Vagina (tissue), 2 donors: ENCODE data around the gene C22orf39. TPM values are rescaled to one million over a fixed set of nuclear protein-coding genes. Genes with fewer than 3 reads are reported as not detected.

Experiments
- DNase-seq, 2 donors: peaks; one replicate each; pipeline ENCODE4 v3.0.0-alpha.2; 2017; ENCODE audit errors: extremely low spot score in 2 of 2
- H3K27ac ChIP-seq: fragments of 200-600 bp; sonication (generic); one replicate; pipeline ENCODE4 v1.5.1; 2019
- H3K27me3 ChIP-seq: fragments of 200-600 bp; sonication (generic); one replicate; pipeline ENCODE4 v1.5.1; 2019
- H3K36me3 ChIP-seq, 2 donors: fragments of 200-600 bp; sonication (generic); one replicate each; pipeline ENCODE4 v1.5.1; 2017 to 2019
- H3K4me1 ChIP-seq: fragments of 200-600 bp; sonication (generic); one replicate; pipeline ENCODE4 v1.5.1; 2019
- H3K4me3 ChIP-seq, 2 donors: fragments of 200-600 bp; sonication (generic); 1 replicate in 1 of 2; 2 replicates in 1 of 2; pipeline ENCODE4 v1.5.1; 2016 to 2019
- H3K9me3 ChIP-seq: fragments of 200-600 bp; sonication (generic); one replicate; pipeline ENCODE4 v1.5.1; 2019
- POLR2A ChIP-seq, 2 donors: fragments of 450-650 bp; IDR thresholded peaks; one replicate each; pipeline ENCODE4 v1.6.1; 2017; ENCODE audit warnings: antibody characterized with exemption in 2 of 2, mild to moderate bottlenecking in 2 of 2, moderate library complexity in 2 of 2
- POLR2AphosphoS5 ChIP-seq, 2 donors: sonication (generic); formaldehyde crosslinking; IDR thresholded peaks; one replicate each; pipeline ENCODE4 v1.9.0; 2017; ENCODE audit warnings: antibody characterized with exemption in 2 of 2, mild to moderate bottlenecking in 2 of 2, low read depth in 1 of 2; ENCODE audit not compliant: insufficient read depth in 1 of 2
- intact Hi-C: fragments of 100-400 bp; cut with DNase I; formaldehyde crosslinking; loops from one replicate; pipeline ENCODE4 v1.15.1; 2023
- total RNA-seq: library from RNA; depleted of rRNA; stranded (reverse); fragments of >200 nt; gene quantifications from one replicate; pipeline ENCODE4 v1.2.3, GENCODE V29; 2016
- TF ChIP-seq, protein P1 (sequence below), 3 experiments: fragments of 450-650 bp in 2 of 3; fragments of 200-600 bp in 1 of 3; sonication (generic) in 1 of 3; IDR thresholded peaks; one replicate each; pipeline ENCODE4 v1.5.1; 2017 to 2019; ENCODE audit warnings: antibody characterized with exemption in 3 of 3, mild to moderate bottlenecking in 2 of 3, moderate library complexity in 2 of 3

The C22orf39 gene
- total RNA-seq, 1 donor from 2014 or later = 46.9 TPM

DNA sequence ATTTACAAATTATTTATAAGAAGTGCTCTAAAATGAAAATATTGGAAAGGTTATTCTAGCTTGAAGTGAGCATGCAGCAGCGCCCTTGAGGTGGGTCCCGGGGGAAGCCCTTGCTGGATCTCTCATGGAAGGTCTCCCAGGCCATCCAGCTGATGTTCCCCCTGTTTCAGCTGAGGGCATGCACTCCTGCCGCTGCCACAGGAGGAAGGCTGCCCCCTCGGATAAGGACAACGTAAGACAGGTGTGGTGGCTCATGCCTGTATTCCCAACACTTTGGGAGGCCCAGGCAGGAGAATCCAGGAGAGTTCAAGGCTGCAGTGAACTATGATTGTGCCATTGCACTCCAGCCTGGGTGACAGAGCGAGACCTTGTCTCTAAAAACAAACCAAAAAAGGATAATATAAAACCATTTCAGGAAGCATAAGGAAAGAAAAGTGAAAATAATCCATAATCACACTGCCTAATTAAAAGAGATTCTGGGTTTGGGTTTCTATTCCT lies 47.2 kb upstream of the C22orf39 start:
- Histone ChIP-seq H3K27me3 (no peaks in the 10 kb centered on the region), H3K4me3 (no peak overlapping the region), H3K4me1 (no peaks in the 10 kb centered on the region), H3K9me3 (no peaks in the 10 kb centered on the region), H3K27ac (no peak overlapping the region), H3K36me3 (no peaks in the 10 kb centered on the region)
- intact Hi-C loops = no loop called here
- TF ChIP-seq POLR2AphosphoS5 (IDR thresholded peaks at IDR 0.05; ENCODE audit: insufficient read depth in 1 of 2, low read depth in 1 of 2) = no peak
- no peak for TF ChIP-seq POLR2A (IDR thresholded peaks at IDR 0.05)
- TF ChIP-seq, protein P1, sequence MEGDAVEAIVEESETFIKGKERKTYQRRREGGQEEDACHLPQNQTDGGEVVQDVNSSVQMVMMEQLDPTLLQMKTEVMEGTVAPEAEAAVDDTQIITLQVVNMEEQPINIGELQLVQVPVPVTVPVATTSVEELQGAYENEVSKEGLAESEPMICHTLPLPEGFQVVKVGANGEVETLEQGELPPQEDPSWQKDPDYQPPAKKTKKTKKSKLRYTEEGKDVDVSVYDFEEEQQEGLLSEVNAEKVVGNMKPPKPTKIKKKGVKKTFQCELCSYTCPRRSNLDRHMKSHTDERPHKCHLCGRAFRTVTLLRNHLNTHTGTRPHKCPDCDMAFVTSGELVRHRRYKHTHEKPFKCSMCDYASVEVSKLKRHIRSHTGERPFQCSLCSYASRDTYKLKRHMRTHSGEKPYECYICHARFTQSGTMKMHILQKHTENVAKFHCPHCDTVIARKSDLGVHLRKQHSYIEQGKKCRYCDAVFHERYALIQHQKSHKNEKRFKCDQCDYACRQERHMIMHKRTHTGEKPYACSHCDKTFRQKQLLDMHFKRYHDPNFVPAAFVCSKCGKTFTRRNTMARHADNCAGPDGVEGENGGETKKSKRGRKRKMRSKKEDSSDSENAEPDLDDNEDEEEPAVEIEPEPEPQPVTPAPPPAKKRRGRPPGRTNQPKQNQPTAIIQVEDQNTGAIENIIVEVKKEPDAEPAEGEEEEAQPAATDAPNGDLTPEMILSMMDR (IDR thresholded peaks at IDR 0.05) = no peak
- DNase-seq = no peak

DNA sequence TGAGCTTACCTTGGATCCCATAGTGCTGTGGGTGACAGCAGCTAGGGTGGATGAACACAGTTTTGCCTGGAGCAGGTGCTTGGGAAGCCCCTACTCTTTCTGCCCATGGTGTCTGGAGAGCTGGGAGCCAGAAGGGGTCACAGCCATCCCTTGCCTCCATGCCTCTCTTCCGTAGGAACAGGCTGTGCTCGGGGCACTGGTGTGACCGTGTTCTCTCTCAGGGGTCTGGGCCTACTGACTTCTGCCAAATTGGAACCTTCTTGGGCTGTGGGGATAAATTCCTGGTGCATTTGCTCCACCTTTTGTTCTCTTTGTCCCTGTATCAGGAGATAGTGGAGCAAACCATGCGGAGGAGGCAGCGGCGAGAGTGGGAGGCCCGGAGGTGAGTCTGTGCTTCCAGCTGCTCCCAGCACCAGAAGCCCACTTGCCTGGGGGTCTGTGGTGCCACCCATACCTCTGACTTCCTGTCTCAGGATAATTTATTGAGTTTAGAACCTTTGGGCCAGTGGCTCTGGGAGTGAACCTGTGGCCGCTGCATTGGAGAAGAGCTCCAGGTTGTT lies 46.6 kb upstream of the C22orf39 start:
- H3K36me3 ChIP-seq = no peaks in the 10 kb centered on the region
- no peaks in the 10 kb centered on the region for H3K27me3 ChIP-seq
- intact Hi-C loops = no loop called here
- DNase-seq = no peak
- H3K27ac ChIP-seq = no peak overlapping the region
- TF ChIP-seq POLR2AphosphoS5 (IDR thresholded peaks at IDR 0.05; ENCODE audit: insufficient read depth in 1 of 2, low read depth in 1 of 2) = no peak
- TF ChIP-seq, protein P1 (IDR thresholded peaks at IDR 0.05) = no peak
- no peak for TF ChIP-seq POLR2A (IDR thresholded peaks at IDR 0.05)
- no peaks in the 10 kb centered on the region for H3K9me3 ChIP-seq
- H3K4me1 ChIP-seq = peaks cover 2% of the 10 kb centered on the region
- no peak overlapping the region for H3K4me3 ChIP-seq

GRCh38 chr22:19492504-19493174 lies 45.1 kb upstream of the C22orf39 start:
- intact Hi-C loops = no loop called here
- Histone ChIP-seq H3K27ac (no peak overlapping the region), H3K9me3 (no peaks in the 10 kb centered on the region), H3K36me3 (no peaks in the 10 kb centered on the region), H3K4me1 (peaks cover 4% of the 10 kb centered on the region), H3K27me3 (no peaks in the 10 kb centered on the region), H3K4me3 (no peak overlapping the region)
- TF ChIP-seq POLR2AphosphoS5 (IDR thresholded peaks at IDR 0.05; ENCODE audit: insufficient read depth in 1 of 2, low read depth in 1 of 2) (no peak), POLR2A (IDR thresholded peaks at IDR 0.05) (no peak)
- TF ChIP-seq, protein P1 (IDR thresholded peaks at IDR 0.05) = no peak
- no peak for DNase-seq

DNA sequence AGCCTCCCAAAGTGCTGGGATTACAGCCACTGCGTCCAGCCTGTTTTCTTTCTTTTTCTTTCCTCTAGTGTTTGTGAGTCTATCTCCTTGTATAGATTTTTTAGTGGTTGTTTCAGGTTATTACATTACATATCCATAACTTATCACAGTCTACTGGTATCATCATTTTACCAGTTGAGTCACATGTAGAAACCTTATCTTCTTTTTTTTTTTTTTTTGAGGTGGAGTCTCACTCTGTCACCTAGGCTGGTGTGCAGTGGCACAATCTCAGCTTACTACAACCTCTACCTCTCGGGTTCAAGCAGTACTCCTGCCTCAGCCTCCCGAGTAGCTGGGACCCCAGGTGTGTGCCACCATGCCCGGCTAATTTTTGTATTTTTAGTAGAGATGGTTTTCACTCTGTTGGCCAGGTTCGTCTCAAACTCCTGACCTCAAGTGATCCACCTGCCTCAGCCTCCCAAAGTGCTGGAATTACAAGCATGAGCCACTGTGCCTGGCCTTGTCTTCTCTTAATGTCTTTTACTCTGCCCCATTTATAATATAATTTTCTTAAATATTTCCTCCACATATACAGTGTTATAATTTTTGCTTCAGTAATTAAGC lies 43.2 kb upstream of the C22orf39 start:
- H3K36me3 ChIP-seq = no peaks in the 10 kb centered on the region
- no peaks in the 10 kb centered on the region for H3K27me3 ChIP-seq
- no peak overlapping the region for H3K27ac ChIP-seq
- no peak overlapping the region for H3K4me3 ChIP-seq
- no peaks in the 10 kb centered on the region for H3K9me3 ChIP-seq
- peaks cover 4% of the 10 kb centered on the region for H3K4me1 ChIP-seq
- TF ChIP-seq, protein P1 (IDR thresholded peaks at IDR 0.05) = no peak
- TF ChIP-seq POLR2AphosphoS5 (IDR thresholded peaks at IDR 0.05; ENCODE audit: insufficient read depth in 1 of 2, low read depth in 1 of 2) = no peak
- TF ChIP-seq POLR2A (IDR thresholded peaks at IDR 0.05) = no peak
- intact Hi-C loops = no loop called here
- no peak for DNase-seq
